SK-N-SH (cell line): ENCODE data around the gene SNW1. TPM values are rescaled to one million over a fixed set of nuclear protein-coding genes. Genes with fewer than 3 reads are reported as not detected.
A peak's percentile ranks its signal among the peaks of the same experiment; 100 is the strongest.

Experiments
- CTCF ChIA-PET: fragments of 300-600, 350-600 bp; formaldehyde crosslinking; extraction: SDS; loops from one replicate; lab custom pipeline; 2021; lab: Yijun Ruan, JAX
- POLR2A ChIA-PET: fragments of 350-600 bp; sonication (Branson Sonifier 250); formaldehyde crosslinking; extraction: SDS; loops from one replicate; lab custom pipeline; 2020; ENCODE audit warnings: antibody characterized with exemption, inconsistent platforms; lab: Yijun Ruan, JAX
- DNase-seq: peaks from one replicate; pipeline ENCODE4 v3.0.0; 2012
- H2AFZ ChIP-seq: fragments of 200-600 bp; sonication (generic); 2 replicates; pipeline ENCODE4 v1.8.1; 2016; ENCODE audit warnings: antibody characterized with exemption, mild to moderate bottlenecking, low read depth
- H3F3A ChIP-seq: fragments of 200-600 bp; sonication (generic); replicated peaks from 2 replicates; pipeline ENCODE3; 2016; ENCODE audit warnings: antibody characterized with exemption, mild to moderate bottlenecking; ENCODE audit not compliant: insufficient read depth
- H3K27ac ChIP-seq, 2 experiments: fragments of 200-500 bp in 1 of 2; fragments of 200-600 bp in 1 of 2; sonication (Bioruptor generic) in 1 of 2; sonication (generic), shearing (Covaris generic) in 1 of 2; 2 replicates each; pipeline versions ENCODE4 v1.5.1 to v1.6.1; 2014 to 2016; ENCODE audit warnings: low read depth in 2 of 2, inconsistent platforms in 1 of 2, low read length in 1 of 2, mild to moderate bottlenecking in 1 of 2, mixed read lengths in 1 of 2
- H3K27me3 ChIP-seq: fragments of 200-600 bp; sonication (generic), shearing (Covaris generic); 2 replicates; pipeline ENCODE4 v1.6.1; 2016; ENCODE audit warnings: mixed run types; ENCODE audit not compliant: insufficient read depth
- H3K36me3 ChIP-seq, 2 experiments: fragments of 200-500 bp in 1 of 2; fragments of 200-600 bp in 1 of 2; sonication (Bioruptor generic) in 1 of 2; sonication (generic) in 1 of 2; replicated peaks in 1 of 2; 2 replicates each; pipeline versions ENCODE3 to v1.5.1; 2014 to 2016; ENCODE audit warnings: low read length in 1 of 2, mild to moderate bottlenecking in 1 of 2; ENCODE audit not compliant: insufficient read depth in 2 of 2, control insufficient read depth in 1 of 2
- H3K4me1 ChIP-seq, 2 experiments: fragments of 200-500 bp in 1 of 2; fragments of 200-600 bp in 1 of 2; sonication (Bioruptor generic) in 1 of 2; sonication (generic), shearing (Covaris generic) in 1 of 2; 2 replicates each; pipeline versions ENCODE4 v1.5.1 to v1.6.1; 2014 to 2016; ENCODE audit warnings: low read depth in 1 of 2, low read length in 1 of 2, mixed run types in 1 of 2; ENCODE audit not compliant: insufficient read depth in 2 of 2, control insufficient read depth in 1 of 2
- H3K4me2 ChIP-seq: fragments of 200-600 bp; sonication (generic), shearing (Covaris generic); 2 replicates; pipeline ENCODE4 v1.6.1; 2017; ENCODE audit warnings: mixed run types
- H3K4me3 ChIP-seq, 2 experiments: fragments of 200-500 bp in 1 of 2; fragments of 200-600 bp in 1 of 2; sonication (Bioruptor generic) in 1 of 2; sonication (generic), shearing (Covaris generic) in 1 of 2; 2 replicates each; pipeline versions ENCODE4 v1.5.1 to v1.8.1; 2014 to 2016; ENCODE audit warnings: low read depth in 2 of 2, inconsistent platforms in 1 of 2, low read length in 1 of 2, mild to moderate bottlenecking in 1 of 2, mixed read lengths in 1 of 2, moderate library complexity in 1 of 2
- H3K79me2 ChIP-seq: fragments of 200-600 bp; sonication (generic); 2 replicates; pipeline ENCODE4 v1.8.1; 2017; ENCODE audit warnings: mild to moderate bottlenecking; ENCODE audit not compliant: insufficient read depth
- H3K9ac ChIP-seq: fragments of 200-600 bp; sonication (generic); 2 replicates; pipeline ENCODE4 v1.6.1; 2017; ENCODE audit warnings: mixed run types
- H3K9me2 ChIP-seq: fragments of 200-600 bp; sonication (generic); 2 replicates; pipeline ENCODE4 v1.6.1; 2017; ENCODE audit warnings: mixed run types
- H3K9me3 ChIP-seq: fragments of 200-600 bp; sonication (generic); 2 replicates; pipeline ENCODE4 v1.6.1; 2017; ENCODE audit warnings: mixed run types, mild to moderate bottlenecking, moderate library complexity
- H4K20me1 ChIP-seq: fragments of 200-600 bp; sonication (generic); 2 replicates; pipeline ENCODE4 v1.6.1; 2017; ENCODE audit warnings: mild to moderate bottlenecking, mixed run types; ENCODE audit not compliant: insufficient read depth
- EZH2phosphoT487 ChIP-seq: fragments of 200-600 bp; sonication (generic); IDR thresholded peaks from 2 replicates; pipeline ENCODE4 v1.6.1; 2017; ENCODE audit warnings: low read depth, mixed run types, mild to moderate bottlenecking, antibody characterized with exemption, moderate library complexity, borderline replicate concordance
- FOSL2 ChIP-seq: IDR thresholded peaks from 2 replicates; pipeline ENCODE4 v1.4.0; 2012; ENCODE audit warnings: low read depth, mild to moderate bottlenecking, moderate library complexity, borderline replicate concordance
- FOXJ3 ChIP-seq: sonication (generic); formaldehyde crosslinking; IDR thresholded peaks from 2 replicates; pipeline ENCODE4 v1.5.1; 2020; ENCODE audit warnings: mild to moderate bottlenecking, missing genetic modification reagents
- GABPA ChIP-seq: IDR thresholded peaks from 2 replicates; pipeline ENCODE4 v1.4.0; 2012; ENCODE audit warnings: low read depth, mild to moderate bottlenecking
- IRF3 ChIP-seq: fragments of 150-350 bp; IDR thresholded peaks from 2 replicates; pipeline ENCODE4 v1.6.1; 2016; ENCODE audit warnings: mild to moderate bottlenecking, low read depth, low read length
- JUND ChIP-seq: IDR thresholded peaks from 2 replicates; pipeline ENCODE4 v1.4.0; 2012
- MAX ChIP-seq: IDR thresholded peaks from 2 replicates; pipeline ENCODE4 v1.4.0; 2012; ENCODE audit warnings: low read depth
- MEF2A ChIP-seq: IDR thresholded peaks from 2 replicates; pipeline ENCODE4 v1.4.0; 2012; ENCODE audit warnings: low read depth, borderline replicate concordance
- NRF1 ChIP-seq: IDR thresholded peaks from 2 replicates; pipeline ENCODE4 v1.6.1; 2012; ENCODE audit warnings: low read depth, mild to moderate bottlenecking, low read length
- RAD21 ChIP-seq: IDR thresholded peaks from 2 replicates; pipeline ENCODE4 v1.6.1; 2012; ENCODE audit warnings: mild to moderate bottlenecking, low read length
- RFX5 ChIP-seq: IDR thresholded peaks from 2 replicates; pipeline ENCODE4 v1.6.1; 2012; ENCODE audit warnings: mild to moderate bottlenecking, improper control_type of control experiment, low read length
- SMC3 ChIP-seq: IDR thresholded peaks from 2 replicates; pipeline ENCODE4 v1.6.1; 2012; ENCODE audit warnings: low read depth, low read length, improper control_type of control experiment
- TCF12 ChIP-seq: IDR thresholded peaks from 2 replicates; pipeline ENCODE4 v1.4.0; 2012
- TEAD4 ChIP-seq: IDR thresholded peaks from 2 replicates; pipeline ENCODE4 v1.4.0; 2012; ENCODE audit warnings: mild to moderate bottlenecking, borderline replicate concordance; ENCODE audit not compliant: insufficient read depth
- ZBTB33 ChIP-seq: IDR thresholded peaks from 2 replicates; pipeline ENCODE4 v1.4.0; 2012; ENCODE audit warnings: low read depth, borderline replicate concordance
- WGBS: methylation state at CpG from one replicate; pipeline ENCODE4 v1.1.6; 2017; ENCODE audit warnings: low lambda C conversion rate; 5-methylcytosine and 5-hydroxymethylcytosine counted together
- polyA plus RNA-seq, 3 experiments: library from polyadenylated mRNA; depleted of rRNA; stranded (reverse); fragments of >200 nt; gene quantifications; 2 replicates each; pipeline ENCODE4 v1.2.3, GENCODE V29; 2012
- TF ChIP-seq, protein P1 (sequence below): IDR thresholded peaks from 2 replicates; pipeline ENCODE4 v1.4.0; 2012; ENCODE audit warnings: low read depth, borderline replicate concordance
- TF ChIP-seq, protein P2 (sequence below): IDR thresholded peaks from 2 replicates; pipeline ENCODE4 v1.6.1; 2012; ENCODE audit warnings: mild to moderate bottlenecking, low read depth, low read length, moderate library complexity

Gene SNW1
- polyA plus RNA-seq, 1 of the 3 experiments (the other 2 are of a cell fraction): 30.2 TPM

DNA sequence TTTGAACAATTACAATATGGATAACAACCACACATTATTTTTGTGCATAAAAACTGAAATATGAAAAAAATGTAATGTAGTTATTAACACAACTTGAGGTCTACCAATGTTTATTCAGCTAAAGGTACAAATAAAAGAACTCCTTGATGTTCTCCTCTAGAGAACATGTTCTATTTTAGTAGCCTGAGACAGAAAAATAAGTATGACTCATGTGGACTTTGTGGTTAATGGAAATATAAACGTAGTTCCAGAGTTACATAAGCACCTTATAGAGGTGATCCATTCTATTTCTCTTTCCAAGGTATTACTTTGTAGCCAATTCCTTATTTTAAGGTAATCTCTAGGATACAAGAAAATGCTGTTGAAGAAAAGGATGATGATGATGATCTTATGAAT lies 78.8 kb downstream of the SNW1 start:
- WGBS: 16% methylated on average over 1 of the region's 1 CpG
- Histone ChIP-seq H3K9ac (no peak overlapping the region), H3K36me3 (peaks cover 13% of the 10 kb centered on the region in 2 experiments), H4K20me1 (no peaks in the 10 kb centered on the region), H3K27ac (peak overlapping the region in 1 of 2 experiments; percentile 18; a peak in 1 of 4 replicates), H2AFZ (no peak overlapping the region), H3K4me2 (peak overlapping the region; percentile 20), H3F3A (peaks cover 4% of the 10 kb centered on the region), H3K4me3 (no peak overlapping the region), H3K27me3 (no peaks in the 10 kb centered on the region), H3K9me2 (no peaks in the 10 kb centered on the region), H3K9me3 (no peaks in the 10 kb centered on the region), H3K4me1 (peaks cover 0 to 9% of the 10 kb centered on the region in 2 experiments; a peak in 1 of 4 replicates), H3K79me2 (no peaks in the 10 kb centered on the region)
- POLR2A ChIA-PET: no interaction called here
- CTCF ChIA-PET: interaction anchor here (0.8 kb wide), 1 partner anchor 22 kb away, joined by 3 read pairs; no protein-coding TSS in a partner anchor
- DNase-seq: no peak
- TF ChIP-seq JUND (no peak; the same call in 1 of the 2 replicates), TCF12 (no peak), RAD21 (no peak), FOXJ3 (CRISPR knock-in tag) (no peak), RFX5 (no peak), NRF1 (no peak), TEAD4 (no peak), MAX (no peak), GABPA (no peak), MEF2A (0 out of 2 replicates have a peak, but pooled peaks have one; percentile 22), SMC3 (no peak), FOSL2 (peak; percentile 27; the same call in 1 of the 2 replicates), EZH2phosphoT487 (no peak), IRF3 (no peak), ZBTB33 (no peak)
- TF ChIP-seq, protein P1, sequence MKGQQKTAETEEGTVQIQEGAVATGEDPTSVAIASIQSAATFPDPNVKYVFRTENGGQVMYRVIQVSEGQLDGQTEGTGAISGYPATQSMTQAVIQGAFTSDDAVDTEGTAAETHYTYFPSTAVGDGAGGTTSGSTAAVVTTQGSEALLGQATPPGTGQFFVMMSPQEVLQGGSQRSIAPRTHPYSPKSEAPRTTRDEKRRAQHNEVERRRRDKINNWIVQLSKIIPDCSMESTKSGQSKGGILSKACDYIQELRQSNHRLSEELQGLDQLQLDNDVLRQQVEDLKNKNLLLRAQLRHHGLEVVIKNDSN: no peak
- TF ChIP-seq, protein P2, sequence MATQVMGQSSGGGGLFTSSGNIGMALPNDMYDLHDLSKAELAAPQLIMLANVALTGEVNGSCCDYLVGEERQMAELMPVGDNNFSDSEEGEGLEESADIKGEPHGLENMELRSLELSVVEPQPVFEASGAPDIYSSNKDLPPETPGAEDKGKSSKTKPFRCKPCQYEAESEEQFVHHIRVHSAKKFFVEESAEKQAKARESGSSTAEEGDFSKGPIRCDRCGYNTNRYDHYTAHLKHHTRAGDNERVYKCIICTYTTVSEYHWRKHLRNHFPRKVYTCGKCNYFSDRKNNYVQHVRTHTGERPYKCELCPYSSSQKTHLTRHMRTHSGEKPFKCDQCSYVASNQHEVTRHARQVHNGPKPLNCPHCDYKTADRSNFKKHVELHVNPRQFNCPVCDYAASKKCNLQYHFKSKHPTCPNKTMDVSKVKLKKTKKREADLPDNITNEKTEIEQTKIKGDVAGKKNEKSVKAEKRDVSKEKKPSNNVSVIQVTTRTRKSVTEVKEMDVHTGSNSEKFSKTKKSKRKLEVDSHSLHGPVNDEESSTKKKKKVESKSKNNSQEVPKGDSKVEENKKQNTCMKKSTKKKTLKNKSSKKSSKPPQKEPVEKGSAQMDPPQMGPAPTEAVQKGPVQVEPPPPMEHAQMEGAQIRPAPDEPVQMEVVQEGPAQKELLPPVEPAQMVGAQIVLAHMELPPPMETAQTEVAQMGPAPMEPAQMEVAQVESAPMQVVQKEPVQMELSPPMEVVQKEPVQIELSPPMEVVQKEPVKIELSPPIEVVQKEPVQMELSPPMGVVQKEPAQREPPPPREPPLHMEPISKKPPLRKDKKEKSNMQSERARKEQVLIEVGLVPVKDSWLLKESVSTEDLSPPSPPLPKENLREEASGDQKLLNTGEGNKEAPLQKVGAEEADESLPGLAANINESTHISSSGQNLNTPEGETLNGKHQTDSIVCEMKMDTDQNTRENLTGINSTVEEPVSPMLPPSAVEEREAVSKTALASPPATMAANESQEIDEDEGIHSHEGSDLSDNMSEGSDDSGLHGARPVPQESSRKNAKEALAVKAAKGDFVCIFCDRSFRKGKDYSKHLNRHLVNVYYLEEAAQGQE: no peak
